Pons (tissue), 1 donor: ENCODE results near the gene SH2D3A.

ENCODE experiments used
- DNase-seq: peaks from one replicate; pipeline ENCODE4 v3.0.0-alpha.2; 2016; ENCODE audit warnings: low spot score

Gene SH2D3A

GRCh38 chr19:6737873-6738786 lies 29.1 kb downstream of the SH2D3A start:
- DNase-seq = peak; percentile 83

- peak; percentile 100 for DNase-seq
Measured at GRCh38 chr19:6737284-6737872, 29.9 kb downstream of the SH2D3A start, which contains the start of gene GPR108. Gene GPR108 (minus strand): TSS chr19:6737580. CDS start chr19:6737576, 4 bp downstream.

- no peak for DNase-seq
Measured at GRCh38 chr19:6736917-6737283, 30.3 kb downstream of the SH2D3A start.

GRCh38 chr19:6736169-6736916 lies 30.9 kb downstream of the SH2D3A start:
- peak; percentile 77 for DNase-seq

- no peak for DNase-seq
Measured at GRCh38 chr19:6735181-6735911, 31.9 kb downstream of the SH2D3A start.

- no peak for DNase-seq
Measured at GRCh38 chr19:6734096-6734696, 33.0 kb downstream of the SH2D3A start.

GRCh38 chr19:6733338-6734095 lies 33.7 kb downstream of the SH2D3A start:
- no peak for DNase-seq

GRCh38 chr19:6732803-6733337 lies 34.4 kb downstream of the SH2D3A start:
- DNase-seq = no peak

GRCh38 chr19:6731822-6732221 lies 35.4 kb downstream of the SH2D3A start:
- no peak for DNase-seq

GRCh38 chr19:6730941-6731670 lies 36.1 kb downstream of the SH2D3A start:
- DNase-seq = no peak

GRCh38 chr19:6730153-6730804 lies 37.0 kb downstream of the SH2D3A start:
- DNase-seq = peak; percentile 52

GRCh38 chr19:6729573-6730152 lies 37.6 kb downstream of the SH2D3A start:
- DNase-seq = no peak

- DNase-seq = peak; percentile 68
Measured at GRCh38 chr19:6728346-6728745, 38.9 kb downstream of the SH2D3A start.

GRCh38 chr19:6725513-6726231 lies 41.6 kb downstream of the SH2D3A start:
- no peak for DNase-seq

GRCh38 chr19:6724631-6725492 lies 42.4 kb downstream of the SH2D3A start:
- DNase-seq = no peak

- DNase-seq = peak; percentile 64
Measured at GRCh38 chr19:6723738-6724137, 43.5 kb downstream of the SH2D3A start.

- no peak for DNase-seq
Measured at GRCh38 chr19:6723108-6723618, 44.1 kb downstream of the SH2D3A start.
